HG03378 (cell line): ENCODE data around the gene PGAP2.
"Not testable (repeated sequence)": the region's sequence is repeated elsewhere in the genome, so short reads cannot be mapped to it uniquely, and the experiment has no call there.

Experiments used
- ATAC-seq: cut with Tn5 transposase; IDR thresholded peaks from one replicate; pipeline ENCODE4 v1.9.1; 2021; ENCODE audit warnings: mild to moderate bottlenecking, moderate library complexity; ENCODE audit not compliant: unreplicated experiment

The PGAP2 gene

DNA sequence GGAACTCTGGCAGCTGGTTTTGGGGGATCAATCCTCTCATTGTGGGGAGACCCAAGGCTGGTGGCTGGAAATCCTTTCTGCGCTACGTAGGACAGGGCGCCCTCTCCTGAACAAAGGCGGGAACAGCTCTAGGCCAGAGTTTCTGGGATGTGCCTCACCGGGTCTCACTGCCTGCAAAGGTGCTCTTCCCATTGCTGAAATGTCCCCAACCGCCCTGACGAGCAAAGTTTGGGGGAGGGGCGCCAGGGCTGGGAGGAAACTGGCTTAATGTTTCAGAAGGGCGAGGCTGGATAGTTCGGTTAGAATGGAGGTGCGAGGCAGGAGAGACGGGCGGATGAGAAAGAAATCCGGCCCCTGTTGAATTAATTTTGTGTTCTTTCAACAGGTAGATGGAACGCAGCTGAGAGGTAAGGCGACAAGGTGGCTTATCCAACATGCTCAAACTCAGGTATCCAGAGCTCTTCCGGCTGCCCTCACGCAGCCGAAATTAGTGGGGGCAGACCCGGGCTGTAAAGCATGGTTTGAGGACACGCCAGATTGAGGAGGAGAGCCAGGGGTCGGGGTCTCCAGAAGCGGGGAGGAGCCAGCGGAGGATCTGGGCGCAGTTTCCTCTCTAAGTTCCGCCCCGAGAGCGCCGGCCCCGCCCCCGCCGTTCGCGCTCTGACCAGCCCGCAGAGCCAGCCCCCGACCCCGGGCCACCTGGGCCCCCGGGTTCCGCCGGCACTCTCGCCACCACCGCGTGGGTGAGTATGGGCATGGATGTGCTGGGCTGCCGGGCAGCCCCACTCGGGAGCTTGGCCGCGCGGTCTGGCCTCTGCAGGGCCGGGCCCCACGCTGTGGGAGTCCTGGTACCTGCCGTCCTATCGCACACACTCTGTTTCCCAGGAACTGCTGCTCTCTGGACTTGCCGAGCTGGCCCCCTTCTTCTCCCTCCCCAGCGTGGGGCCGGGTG, at the start of gene PGAP2:
PGAP2 (plus strand) TSS at position 652 of the 952 bp plus-strand sequence. CDS start 2,700 bp downstream, outside the sequence.
- ATAC-seq, result no peak

DNA sequence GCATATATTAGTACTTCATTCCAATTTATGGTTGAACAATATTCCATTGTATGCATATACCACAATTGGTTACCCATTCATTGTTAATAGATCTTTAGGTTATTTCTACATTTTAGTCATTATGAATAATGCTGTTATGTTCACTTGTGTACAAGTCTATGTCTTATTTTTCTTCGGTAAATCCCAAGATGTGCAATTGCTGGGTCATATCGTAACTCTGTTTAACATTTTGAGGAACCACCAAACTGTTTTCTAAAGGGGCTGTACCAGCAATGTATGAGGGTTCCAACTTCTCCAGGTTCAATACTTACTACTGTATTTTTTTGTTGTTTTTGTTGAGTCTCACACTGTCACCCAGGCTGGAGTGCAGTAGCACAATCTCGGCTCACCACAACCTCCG, 44.1 kb upstream of the PGAP2 start:
- no peak for ATAC-seq

DNA sequence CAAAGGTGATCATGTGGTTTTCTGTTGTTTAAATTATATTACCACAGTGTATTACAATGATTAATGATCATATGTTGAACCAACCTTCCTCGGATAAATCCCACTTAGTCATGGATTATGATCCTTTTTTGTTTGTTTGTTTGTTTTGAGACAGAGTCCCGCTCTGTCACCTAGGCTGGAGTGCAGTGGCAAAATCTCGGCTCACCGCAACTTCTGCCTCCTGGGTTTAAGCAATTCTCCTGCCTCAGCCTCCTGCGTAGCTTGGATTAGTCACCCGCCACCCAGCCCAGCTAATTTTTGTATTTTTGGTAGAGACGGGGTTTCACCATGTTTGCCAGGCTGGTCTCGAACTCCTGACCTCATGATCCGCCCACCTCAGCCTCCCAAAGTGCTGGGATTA, 41.5 kb upstream of the PGAP2 start:
- not testable (repeated sequence) for ATAC-seq

DNA sequence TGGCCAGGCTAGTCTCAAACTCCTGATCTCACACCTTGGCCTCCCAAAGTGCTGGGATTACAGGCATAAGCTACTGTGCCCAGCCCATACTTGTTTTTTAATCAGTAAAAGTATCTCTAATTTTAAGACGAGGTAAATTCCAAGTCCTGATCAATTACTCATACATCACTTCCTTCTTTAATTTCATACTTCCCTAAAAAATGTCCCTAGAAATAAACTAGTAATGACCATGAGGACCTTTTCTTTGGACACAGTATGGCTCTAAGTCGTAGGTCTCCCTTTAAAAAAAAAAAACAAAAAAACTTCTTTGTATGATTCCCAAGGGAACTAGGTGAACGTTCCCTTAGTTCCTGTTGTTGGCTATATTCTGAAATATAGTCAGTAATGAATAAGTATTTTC, 40.8 kb upstream of the PGAP2 start:
- ATAC-seq, result no peak

DNA sequence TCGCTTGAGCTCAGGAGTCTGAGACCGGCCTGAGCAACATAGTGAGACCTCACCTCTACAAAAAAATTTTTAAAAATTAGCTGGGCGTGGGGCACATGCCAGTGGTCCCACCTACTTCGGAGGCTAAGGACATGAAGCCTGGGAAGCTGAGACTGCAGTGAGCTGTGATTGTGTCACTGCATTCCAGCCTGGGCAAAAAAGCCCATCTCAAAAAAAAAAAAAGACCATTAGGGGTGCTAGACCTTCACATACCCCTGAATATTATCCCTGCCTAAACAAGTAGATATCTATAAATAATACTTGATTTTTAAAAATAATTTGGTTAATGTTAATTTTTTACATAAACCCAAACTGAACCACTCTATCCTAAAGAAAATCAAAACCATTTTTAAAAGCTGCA, 35.2 kb upstream of the PGAP2 start:
- ATAC-seq, result no peak

DNA sequence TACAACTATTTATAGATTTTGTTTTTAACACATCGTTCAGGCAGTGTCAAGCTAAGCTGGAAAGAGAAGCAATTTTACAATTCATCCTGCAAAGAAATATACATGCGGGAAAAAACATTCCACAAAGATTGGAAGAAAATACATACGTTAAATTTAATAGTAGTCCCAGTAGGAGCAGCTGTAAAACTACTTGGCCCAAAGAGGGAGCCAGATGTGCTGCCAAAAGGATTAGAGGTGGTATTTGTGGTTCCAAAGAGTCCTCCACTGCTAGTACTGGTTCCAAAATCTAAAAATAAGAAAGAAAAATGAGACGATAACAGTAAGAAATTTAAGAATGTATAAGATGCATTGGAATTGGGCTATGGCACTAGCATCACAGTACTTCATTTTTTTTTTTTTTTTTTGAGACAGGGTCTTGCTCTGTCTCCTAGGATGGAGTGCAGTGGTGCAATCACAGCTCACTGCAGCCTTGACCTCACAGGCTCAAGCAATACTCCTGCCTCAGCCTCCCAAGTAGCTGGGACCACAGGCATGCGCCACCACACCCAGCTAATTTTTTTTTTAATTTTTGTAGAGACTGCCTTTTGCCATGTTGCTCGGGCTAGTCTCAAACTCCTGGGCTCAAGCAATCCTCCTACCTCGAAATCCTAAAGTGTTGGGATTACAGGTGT, 32.5 kb upstream of the PGAP2 start:
- ATAC-seq, result no peak

DNA sequence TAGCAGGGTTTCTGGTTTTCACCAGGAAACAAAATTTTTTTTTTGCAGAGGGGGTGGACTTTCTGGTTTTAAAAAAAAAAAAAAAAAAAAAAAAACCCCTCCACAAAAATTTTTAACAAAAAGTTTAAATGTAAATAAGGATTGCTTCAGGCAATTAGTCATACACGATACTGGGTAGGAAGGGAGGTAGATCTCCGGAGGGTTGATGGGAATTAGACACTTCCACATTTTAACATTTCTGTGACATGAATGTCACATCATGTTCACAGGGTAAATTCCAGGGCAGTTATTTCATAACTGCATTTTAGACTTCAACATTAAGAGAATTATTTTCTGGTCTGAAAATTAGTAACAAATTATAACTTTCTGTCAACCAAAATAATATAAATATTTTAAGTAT, 26.9 kb upstream of the PGAP2 start:
- no peak for ATAC-seq

DNA sequence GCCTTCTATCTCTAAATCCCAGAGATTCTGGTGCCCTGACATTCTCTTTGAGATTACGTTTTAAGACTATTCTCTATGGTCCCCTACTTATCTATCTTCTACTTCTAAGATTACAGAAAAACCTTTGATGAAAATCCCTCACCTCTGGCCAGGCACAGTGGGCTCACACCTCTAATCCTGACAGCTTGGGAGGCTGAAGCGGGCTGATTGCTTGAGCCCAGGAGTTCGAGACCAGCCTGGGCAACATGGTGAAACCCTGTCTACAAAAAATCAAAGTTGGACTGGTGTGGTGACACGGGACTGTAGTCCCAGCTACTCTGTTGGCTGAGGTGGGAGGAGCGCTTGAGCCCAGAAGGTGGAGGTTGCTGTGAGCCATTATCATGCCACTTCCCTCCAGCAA, 25.4 kb upstream of the PGAP2 start:
- ATAC-seq, result no peak

DNA sequence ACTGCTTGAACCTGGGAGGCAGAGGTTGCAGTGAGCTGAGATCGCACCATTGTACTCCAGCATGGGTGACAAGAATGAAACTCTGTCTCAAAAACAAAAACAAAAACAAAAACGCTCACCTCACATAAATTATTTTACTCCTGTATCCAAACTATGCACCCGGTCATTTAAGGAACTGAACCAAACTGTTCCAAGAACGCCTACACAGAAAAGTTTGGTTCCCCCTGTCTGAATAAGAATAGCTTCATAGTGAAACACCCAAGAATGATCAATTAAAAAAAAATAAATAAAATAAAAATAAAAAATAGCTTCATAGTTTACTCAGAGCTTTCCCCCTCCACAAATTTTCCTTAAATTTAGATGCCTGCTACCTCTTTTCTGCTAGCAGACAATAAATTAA, 24.7 kb upstream of the PGAP2 start:
- no peak for ATAC-seq

DNA sequence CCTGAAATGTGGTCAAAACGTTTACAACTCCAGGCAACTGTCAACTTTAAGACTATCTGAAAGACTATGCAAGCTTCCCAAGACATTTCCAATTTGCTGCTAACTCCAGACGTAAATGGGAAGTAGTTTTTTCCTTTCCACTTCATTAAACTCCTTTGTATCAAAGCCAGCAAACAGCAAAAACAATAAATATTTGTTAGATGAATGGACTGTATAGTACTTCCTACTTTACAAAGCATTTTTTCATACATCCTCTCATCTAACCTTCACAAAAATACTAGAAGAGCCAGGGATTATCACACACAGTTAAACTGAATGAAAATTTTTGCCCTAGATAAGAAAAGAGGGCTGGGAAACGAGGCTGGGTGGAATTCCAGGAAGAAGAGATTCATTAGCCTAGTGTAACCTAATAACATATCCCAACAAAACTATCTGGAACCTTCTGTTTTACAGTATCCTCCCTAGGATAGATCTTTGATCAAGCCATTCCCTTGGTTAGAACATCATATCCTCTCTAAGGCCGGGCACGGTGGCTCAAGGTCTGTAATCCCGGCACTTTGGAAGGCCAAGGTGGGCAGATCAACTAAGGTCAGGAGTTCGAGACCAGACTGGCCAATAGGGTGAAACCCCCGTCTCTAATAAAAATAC, 21.5 kb upstream of the PGAP2 start:
- ATAC-seq, result no peak

DNA sequence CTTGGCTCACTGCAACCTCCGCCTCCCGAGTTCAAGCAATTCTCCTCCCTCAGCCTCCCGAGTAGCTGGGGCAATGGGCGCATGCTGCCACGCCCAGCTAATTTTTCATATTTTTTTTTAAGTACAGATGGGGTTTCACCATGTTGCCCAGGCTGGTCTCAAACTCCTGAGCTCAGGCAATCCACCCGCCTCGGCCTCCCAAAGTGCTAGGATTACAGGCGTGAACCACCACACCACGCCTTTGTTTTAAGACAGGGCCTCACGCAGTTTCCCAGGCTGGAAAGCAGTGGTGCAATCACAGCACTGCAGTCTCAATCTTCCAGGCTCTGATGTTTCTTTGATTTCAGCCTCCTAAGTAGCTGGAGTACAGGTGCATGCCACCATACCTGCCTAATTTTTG, 14.0 kb upstream of the PGAP2 start:
- ATAC-seq, result not testable (repeated sequence)

DNA sequence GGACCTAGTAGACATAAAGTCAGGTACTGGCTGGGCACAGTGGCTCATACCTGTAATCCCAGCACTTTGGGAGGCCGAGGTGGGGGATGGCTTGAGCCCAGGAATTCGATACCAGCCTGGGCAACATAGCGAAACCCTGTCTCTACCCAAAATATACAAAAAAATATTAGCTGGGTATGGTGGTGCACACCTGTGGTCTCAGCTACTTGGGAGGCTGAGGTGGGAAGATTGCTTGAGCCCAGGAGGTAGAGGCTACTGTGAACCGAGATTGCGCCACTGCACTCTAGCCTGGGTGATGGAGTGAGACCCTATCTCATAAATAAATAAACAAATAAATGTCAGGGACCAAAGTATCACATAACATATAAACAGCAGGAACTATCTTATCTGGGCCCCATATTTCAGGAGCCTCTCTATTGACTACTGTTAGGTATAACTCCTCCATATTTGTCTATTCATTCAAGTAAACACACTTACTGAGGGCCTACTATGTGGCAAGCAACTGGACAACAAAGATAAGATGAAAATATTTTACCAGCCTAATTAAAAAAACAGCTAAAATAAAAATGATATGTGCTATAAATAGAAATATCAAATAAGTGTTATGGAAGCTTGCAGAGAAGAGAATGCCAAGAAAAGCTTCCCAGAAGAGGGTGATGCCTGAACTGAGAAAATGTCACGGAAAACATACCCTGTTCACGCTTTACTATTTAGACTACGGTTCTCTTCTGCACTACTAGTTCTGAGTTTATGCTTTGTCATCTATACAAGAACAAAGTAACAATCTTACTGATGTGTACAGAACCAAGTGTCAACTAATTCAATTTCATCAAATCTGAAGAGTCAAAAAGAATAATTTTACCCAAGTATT, 13.0 kb upstream of the PGAP2 start:
- ATAC-seq, result no peak

DNA sequence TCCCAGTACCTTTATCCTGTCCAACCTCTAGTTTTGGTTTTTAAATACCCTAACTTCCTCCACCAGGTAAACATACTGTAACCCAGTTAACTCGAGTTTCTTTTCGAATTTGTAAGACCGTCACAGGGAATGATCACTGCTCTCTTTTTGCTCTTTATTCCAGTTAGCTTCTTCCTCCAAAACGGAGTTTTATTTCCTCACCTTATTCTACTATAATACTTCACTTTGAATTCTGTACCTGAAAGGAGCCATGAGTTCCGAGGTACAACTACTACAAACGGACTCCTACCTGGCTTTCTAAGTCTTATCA, 12.4 kb upstream of the PGAP2 start:
- ATAC-seq, result no peak

DNA sequence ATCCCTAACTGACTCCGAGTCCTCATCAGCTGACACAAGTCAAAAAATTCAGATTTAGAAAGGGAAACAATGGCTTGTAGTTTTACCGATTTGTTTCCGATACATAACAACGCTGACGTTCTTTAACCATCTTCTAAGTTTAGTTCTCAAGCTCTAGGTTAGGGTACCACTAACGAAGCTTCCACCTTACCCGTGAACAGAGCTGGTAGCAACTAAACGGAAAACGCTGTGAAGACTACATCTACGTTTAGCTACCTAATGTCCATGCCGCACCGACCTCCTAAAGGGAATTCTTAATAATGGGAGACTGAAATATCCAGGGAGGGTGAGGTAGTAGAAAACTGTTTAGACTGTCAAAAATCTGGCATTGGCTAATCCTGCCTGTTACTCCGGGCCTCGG, 12.0 kb upstream of the PGAP2 start:
- no peak for ATAC-seq

DNA sequence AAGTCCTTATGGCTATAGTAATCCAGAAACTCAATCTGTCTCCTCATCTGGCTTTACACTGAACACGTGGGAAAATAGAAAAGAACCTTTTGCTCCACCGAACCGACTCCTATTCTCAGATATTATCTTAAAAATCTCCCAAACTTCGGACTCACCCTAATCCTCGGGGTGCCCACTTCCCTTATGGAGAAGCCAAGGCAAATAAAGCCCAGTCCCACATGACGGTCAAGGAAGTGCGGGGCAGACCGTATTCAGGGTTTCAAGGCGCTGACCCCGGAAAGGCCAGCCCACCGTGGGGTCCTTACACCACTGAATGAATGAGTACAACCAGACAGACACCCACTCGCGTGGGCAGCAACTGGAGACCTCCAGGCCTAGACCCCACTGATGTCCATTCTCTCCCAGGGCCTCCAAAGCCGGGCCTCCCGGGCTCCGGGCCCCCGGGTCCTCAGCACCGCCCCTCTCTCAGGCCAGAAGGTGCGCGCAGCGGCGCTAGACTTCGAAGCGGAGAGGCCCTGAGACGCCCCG, 11.5 kb upstream of the PGAP2 start:
- ATAC-seq, result peak; percentile 10

DNA sequence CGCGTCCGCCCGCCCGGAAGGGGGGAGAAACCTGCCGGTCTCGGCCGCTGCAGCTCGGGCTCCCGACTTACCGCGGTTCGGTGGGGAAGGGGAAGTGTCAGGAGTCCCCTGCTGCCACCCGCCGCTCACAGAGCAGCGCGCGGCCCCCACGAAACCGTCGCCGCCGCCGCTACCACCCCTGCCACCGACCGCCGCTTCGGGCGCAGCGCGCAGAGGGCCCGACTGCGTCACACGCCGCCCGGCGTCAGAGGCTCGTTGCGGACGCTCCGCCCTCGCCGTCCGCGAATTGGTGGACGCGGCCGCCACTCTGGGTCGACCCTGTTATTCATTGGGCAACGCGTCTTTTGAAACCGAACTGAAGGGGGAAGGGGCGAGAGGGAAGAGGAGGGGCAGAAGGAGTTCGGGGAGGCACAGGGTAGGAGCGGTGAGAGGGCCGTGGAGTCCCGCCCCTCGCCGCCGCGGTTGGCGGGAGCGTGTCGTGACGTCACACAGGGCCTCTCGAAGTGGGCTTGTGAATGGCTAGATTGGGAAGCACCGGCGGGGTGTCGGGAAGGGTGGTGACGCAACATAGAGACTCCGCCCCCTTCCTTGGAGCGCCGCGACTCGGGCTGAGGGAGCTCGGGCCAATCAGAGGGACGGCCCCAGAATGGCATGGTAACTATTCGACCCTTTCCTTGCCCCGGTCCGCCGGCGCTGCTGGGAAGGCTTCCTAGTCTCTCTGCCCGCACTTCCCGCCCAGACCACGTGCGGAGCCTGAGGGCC, 10.8 kb upstream of the PGAP2 start, which contains the start of gene NUP98:
NUP98 (minus strand) TSS at position 226 of the 762 bp plus-strand sequence. CDS start 15,437 bp downstream, outside the sequence.
- peak; percentile 93 for ATAC-seq

DNA sequence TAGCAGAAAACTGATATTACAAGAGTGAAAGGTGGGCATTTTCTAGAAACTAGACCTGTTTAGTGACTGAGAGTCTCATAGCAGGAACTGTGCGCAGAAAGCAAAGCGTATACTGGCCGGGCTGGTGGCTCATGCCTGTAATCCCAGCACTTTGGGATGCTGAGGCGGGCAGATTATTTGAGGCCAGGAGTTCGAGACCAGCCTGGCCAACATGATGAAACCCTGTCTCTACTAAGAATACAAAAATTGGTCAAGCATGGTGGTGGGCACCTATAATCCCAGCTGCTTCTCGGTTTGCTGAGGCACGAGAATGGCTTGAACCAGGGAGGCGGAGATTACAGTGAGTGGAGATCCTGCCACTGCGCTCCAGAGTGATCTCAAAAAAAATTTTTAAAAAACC, 9.2 kb upstream of the PGAP2 start:
- ATAC-seq, result no peak

DNA sequence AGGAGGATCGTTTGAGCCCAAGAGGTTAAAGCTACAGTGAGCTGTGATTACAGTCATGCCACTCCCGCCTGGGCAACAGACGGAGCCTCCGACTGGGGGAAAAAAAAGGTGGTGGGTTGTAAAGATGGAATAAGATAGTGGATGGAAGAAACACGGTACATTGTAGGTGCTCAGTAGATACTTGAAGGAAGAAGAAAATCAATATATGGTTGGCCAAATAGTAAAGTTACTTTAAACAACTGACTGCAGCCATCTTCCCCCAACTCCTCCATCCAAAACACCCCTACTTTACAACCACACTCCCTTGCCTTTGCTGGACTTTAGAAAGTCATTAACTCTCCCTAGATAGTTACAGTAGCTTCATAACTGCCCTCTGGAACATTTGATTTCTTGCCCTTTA, 8.5 kb upstream of the PGAP2 start:
- ATAC-seq, result no peak

DNA sequence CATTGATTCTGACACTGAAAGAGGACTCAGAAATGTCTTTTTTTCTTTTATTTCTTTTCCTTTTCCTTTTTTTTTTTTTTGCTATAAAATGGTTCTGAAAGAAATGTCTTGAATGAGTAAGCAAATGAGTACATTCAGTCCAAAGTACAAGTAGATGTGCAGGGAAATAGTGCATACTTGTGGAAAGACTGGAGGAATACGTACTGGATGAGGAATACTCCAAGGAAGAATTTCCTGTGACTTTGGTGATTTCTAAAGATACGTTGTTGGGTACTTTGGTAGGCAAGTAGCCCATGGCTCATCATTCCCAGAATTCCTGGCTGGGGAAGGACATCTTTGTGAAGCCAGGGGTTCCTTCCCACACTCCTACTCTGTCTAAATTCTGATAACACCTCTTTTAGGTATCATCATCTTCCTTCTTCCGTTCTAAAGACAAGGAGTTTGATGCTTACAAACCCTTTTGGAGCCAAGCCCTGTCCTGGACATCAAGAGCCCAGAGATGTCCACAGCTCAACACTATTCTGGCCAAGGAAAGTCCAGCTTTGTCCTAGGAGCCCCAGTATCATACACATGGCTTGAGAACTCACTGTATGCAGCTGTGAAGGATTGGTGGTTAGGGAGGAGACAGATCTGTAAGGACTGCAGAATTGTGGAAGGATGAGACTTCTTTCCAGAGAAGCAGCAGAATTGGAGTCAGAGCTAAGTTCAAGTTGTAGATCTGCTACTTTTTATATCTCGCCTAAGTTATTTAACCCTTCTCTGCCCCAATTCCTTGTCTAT, 6.2 kb upstream of the PGAP2 start:
- ATAC-seq, result no peak
